ENCODE data around the gene GRIK5. TPM values are rescaled to one million over a fixed set of nuclear protein-coding genes. Genes with fewer than 3 reads are reported as not detected.
A peak's percentile ranks its signal among the peaks of the same experiment; 100 is the strongest.
"Not testable (repeated sequence)": the region's sequence is repeated elsewhere in the genome, so short reads cannot be mapped to it uniquely, and the experiment has no call there.

The GRIK5 gene
- total RNA-seq, 1 donor from 2014 or later: not detected

- DNase-seq (ENCODE audit: low read depth in 2 of 2): no peak
Measured at GRCh38 chr19:42017040-42017439, 53.0 kb downstream of the GRIK5 start.

- DNase-seq (ENCODE audit: low read depth in 2 of 2): not testable (repeated sequence)
Measured at GRCh38 chr19:42012747-42013146, 57.3 kb downstream of the GRIK5 start.

GRCh38 chr19:42010245-42011126 lies 59.5 kb downstream of the GRIK5 start:
- no peak for DNase-seq (ENCODE audit: low read depth in 2 of 2)

- no peak for DNase-seq (ENCODE audit: low read depth in 2 of 2)
Measured at GRCh38 chr19:42006569-42006968, 63.4 kb downstream of the GRIK5 start.

- DNase-seq (ENCODE audit: low read depth in 2 of 2): no peak
Measured at GRCh38 chr19:42005504-42005903, 64.5 kb downstream of the GRIK5 start.

GRCh38 chr19:42003506-42004294 lies 66.3 kb downstream of the GRIK5 start:
- no peak for DNase-seq (ENCODE audit: low read depth in 2 of 2)

- no peak for DNase-seq (ENCODE audit: low read depth in 2 of 2)
Measured at GRCh38 chr19:41999878-42000208, 70.2 kb downstream of the GRIK5 start.

- no peak for DNase-seq (ENCODE audit: low read depth in 2 of 2)
Measured at GRCh38 chr19:41999071-41999877, 70.7 kb downstream of the GRIK5 start.

GRCh38 chr19:41998246-41999020 lies 71.6 kb downstream of the GRIK5 start:
- DNase-seq (ENCODE audit: low read depth in 2 of 2): peak in 1 of 2 donors; percentile 35

- no peak for DNase-seq (ENCODE audit: low read depth in 2 of 2)
Measured at GRCh38 chr19:41997851-41998229, 72.2 kb downstream of the GRIK5 start.

- peak; percentile 6 to 42 for DNase-seq (ENCODE audit: low read depth in 2 of 2)
Measured at GRCh38 chr19:41997121-41997850, 72.7 kb downstream of the GRIK5 start.

- DNase-seq (ENCODE audit: low read depth in 2 of 2): no peak
Measured at GRCh38 chr19:41995959-41996797, 73.8 kb downstream of the GRIK5 start.

- no peak for DNase-seq (ENCODE audit: low read depth in 2 of 2)
Measured at GRCh38 chr19:41994994-41995958, 74.7 kb downstream of the GRIK5 start.

- DNase-seq (ENCODE audit: low read depth in 2 of 2): no peak
Measured at GRCh38 chr19:41994521-41994971, 75.5 kb downstream of the GRIK5 start.

GRCh38 chr19:41993612-41994483 lies 76.2 kb downstream of the GRIK5 start, which contains the start of gene ATP1A3:
ATP1A3 (minus strand) TSS chr19:41994230; CDS start chr19:41994076, 154 bp downstream.
- peak in 1 of 2 donors; percentile 58 for DNase-seq (ENCODE audit: low read depth in 2 of 2)

GRCh38 chr19:41991925-41992569 lies 78.0 kb downstream of the GRIK5 start:
- DNase-seq (ENCODE audit: low read depth in 2 of 2): not testable (repeated sequence)
